SK-N-SH (cell line): Measurements from ENCODE around the gene TRPV5.

Experiments
- CHD2 ChIP-seq: fragments of 150-350 bp; IDR thresholded peaks from 2 replicates; pipeline ENCODE4 v1.6.1; 2018; ENCODE audit warnings: low read length; ENCODE audit not compliant: partially characterized antibody
- EP300 ChIP-seq, 2 experiments: IDR thresholded peaks; 2 replicates each; pipeline versions ENCODE4 v1.4.0 to v1.6.1; 2012; ENCODE audit warnings: borderline replicate concordance in 1 of 2, low read depth in 1 of 2, low read length in 1 of 2
- FOXJ3 ChIP-seq: sonication (generic); formaldehyde crosslinking; IDR thresholded peaks from 2 replicates; pipeline ENCODE4 v1.5.1; 2020; ENCODE audit warnings: mild to moderate bottlenecking, missing genetic modification reagents
- GATA2 ChIP-seq: sonication (generic); formaldehyde crosslinking; IDR thresholded peaks from 2 replicates; pipeline ENCODE4 v1.5.0; 2020; ENCODE audit warnings: mild to moderate bottlenecking, missing genetic modification reagents
- JUND ChIP-seq: IDR thresholded peaks from 2 replicates; pipeline ENCODE4 v1.4.0; 2012
- NFIC ChIP-seq: IDR thresholded peaks from 2 replicates; pipeline ENCODE4 v1.4.0; 2012; ENCODE audit warnings: borderline replicate concordance
- RAD21 ChIP-seq: IDR thresholded peaks from 2 replicates; pipeline ENCODE4 v1.6.1; 2012; ENCODE audit warnings: mild to moderate bottlenecking, low read length
- TEAD4 ChIP-seq: IDR thresholded peaks from 2 replicates; pipeline ENCODE4 v1.4.0; 2012; ENCODE audit warnings: mild to moderate bottlenecking, borderline replicate concordance; ENCODE audit not compliant: insufficient read depth
- YY1 ChIP-seq: IDR thresholded peaks from 2 replicates; pipeline ENCODE4 v1.4.0; 2012; ENCODE audit warnings: low read depth, mild to moderate bottlenecking
- TF ChIP-seq, protein P1 (sequence below): IDR thresholded peaks from 2 replicates; pipeline ENCODE4 v1.4.0; 2012; ENCODE audit warnings: low read depth
- TF ChIP-seq, protein P2 (sequence below): fragments of 200-600 bp; sonication (generic); IDR thresholded peaks from 2 replicates; pipeline ENCODE4 v1.6.1; 2017; ENCODE audit warnings: antibody characterized with exemption, mild to moderate bottlenecking, moderate library complexity
- TF ChIP-seq, protein P3 (sequence below): fragments of 150-350 bp; IDR thresholded peaks from 2 replicates; pipeline ENCODE4 v1.6.1; 2017; ENCODE audit warnings: antibody characterized with exemption, low read length, low read depth, borderline replicate concordance

DNA sequence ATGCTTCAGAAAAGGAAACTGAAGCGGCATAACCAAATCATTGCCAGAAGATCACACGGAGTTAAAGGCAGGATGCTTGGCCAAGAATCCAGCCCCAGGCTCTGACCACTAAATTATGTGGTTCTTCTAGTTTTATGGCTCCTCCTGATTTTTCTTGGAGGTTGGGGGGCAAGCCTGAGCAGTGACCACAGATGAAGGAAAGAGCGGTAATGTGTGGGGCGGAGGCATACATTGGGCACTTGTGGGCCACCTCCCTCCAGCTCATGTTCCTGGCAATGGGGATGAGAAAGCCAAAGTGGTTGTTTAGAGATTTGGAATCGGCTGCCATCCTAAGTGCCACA, 51.2 kb downstream of the TRPV5 start:
- TF ChIP-seq, protein P1, sequence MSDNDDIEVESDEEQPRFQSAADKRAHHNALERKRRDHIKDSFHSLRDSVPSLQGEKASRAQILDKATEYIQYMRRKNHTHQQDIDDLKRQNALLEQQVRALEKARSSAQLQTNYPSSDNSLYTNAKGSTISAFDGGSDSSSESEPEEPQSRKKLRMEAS: no peak
- TF ChIP-seq YY1: no peak
- TF ChIP-seq CHD2: no peak
- TF ChIP-seq, protein P2, sequence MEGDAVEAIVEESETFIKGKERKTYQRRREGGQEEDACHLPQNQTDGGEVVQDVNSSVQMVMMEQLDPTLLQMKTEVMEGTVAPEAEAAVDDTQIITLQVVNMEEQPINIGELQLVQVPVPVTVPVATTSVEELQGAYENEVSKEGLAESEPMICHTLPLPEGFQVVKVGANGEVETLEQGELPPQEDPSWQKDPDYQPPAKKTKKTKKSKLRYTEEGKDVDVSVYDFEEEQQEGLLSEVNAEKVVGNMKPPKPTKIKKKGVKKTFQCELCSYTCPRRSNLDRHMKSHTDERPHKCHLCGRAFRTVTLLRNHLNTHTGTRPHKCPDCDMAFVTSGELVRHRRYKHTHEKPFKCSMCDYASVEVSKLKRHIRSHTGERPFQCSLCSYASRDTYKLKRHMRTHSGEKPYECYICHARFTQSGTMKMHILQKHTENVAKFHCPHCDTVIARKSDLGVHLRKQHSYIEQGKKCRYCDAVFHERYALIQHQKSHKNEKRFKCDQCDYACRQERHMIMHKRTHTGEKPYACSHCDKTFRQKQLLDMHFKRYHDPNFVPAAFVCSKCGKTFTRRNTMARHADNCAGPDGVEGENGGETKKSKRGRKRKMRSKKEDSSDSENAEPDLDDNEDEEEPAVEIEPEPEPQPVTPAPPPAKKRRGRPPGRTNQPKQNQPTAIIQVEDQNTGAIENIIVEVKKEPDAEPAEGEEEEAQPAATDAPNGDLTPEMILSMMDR: no peak
- TF ChIP-seq GATA2 (CRISPR knock-in tag): no peak
- TF ChIP-seq TEAD4: no peak
- TF ChIP-seq, protein P3, sequence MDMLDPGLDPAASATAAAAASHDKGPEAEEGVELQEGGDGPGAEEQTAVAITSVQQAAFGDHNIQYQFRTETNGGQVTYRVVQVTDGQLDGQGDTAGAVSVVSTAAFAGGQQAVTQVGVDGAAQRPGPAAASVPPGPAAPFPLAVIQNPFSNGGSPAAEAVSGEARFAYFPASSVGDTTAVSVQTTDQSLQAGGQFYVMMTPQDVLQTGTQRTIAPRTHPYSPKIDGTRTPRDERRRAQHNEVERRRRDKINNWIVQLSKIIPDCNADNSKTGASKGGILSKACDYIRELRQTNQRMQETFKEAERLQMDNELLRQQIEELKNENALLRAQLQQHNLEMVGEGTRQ: no peak
- TF ChIP-seq NFIC: no peak
- no peak for TF ChIP-seq EP300 (IDR thresholded peaks at IDR 0.05; ENCODE audit: borderline replicate concordance in 1 of 2, low read depth in 1 of 2, low read length in 1 of 2)
- TF ChIP-seq RAD21: no peak
- no peak for TF ChIP-seq FOXJ3 (CRISPR knock-in tag)
- TF ChIP-seq JUND: no peak
